ENCODE data around the gene DOK6.

DOK6 gene

GRCh38 chr18:69689121-69689759 lies 288.6 kb downstream of the DOK6 start:
- no peak for DNase-seq (ENCODE audit: low spot score)

GRCh38 chr18:69691008-69691760 lies 290.5 kb downstream of the DOK6 start:
- no peak for DNase-seq (ENCODE audit: low spot score)

- no peak for DNase-seq (ENCODE audit: low spot score)
Measured at GRCh38 chr18:69697069-69697468, 296.4 kb downstream of the DOK6 start.

- DNase-seq (ENCODE audit: low spot score), result no peak
Measured at GRCh38 chr18:69697689-69698088, 297.0 kb downstream of the DOK6 start.

- DNase-seq (ENCODE audit: low spot score), result no peak
Measured at GRCh38 chr18:69701305-69701704, 300.6 kb downstream of the DOK6 start.

GRCh38 chr18:69703461-69703860 lies 302.8 kb downstream of the DOK6 start:
- DNase-seq (ENCODE audit: low spot score), result no peak

GRCh38 chr18:69705987-69706386 lies 305.3 kb downstream of the DOK6 start:
- no peak for DNase-seq (ENCODE audit: low spot score)

- no peak for DNase-seq (ENCODE audit: low spot score)
Measured at GRCh38 chr18:69708844-69709243, 308.2 kb downstream of the DOK6 start.

GRCh38 chr18:69715191-69715795 lies 314.6 kb downstream of the DOK6 start:
- DNase-seq (ENCODE audit: low spot score), result no peak

GRCh38 chr18:69717586-69717985 lies 316.9 kb downstream of the DOK6 start:
- no peak for DNase-seq (ENCODE audit: low spot score)

GRCh38 chr18:69718912-69719547 lies 318.3 kb downstream of the DOK6 start:
- no peak for DNase-seq (ENCODE audit: low spot score)

GRCh38 chr18:69720422-69720821 lies 319.7 kb downstream of the DOK6 start:
- DNase-seq (ENCODE audit: low spot score), result no peak

GRCh38 chr18:69723434-69723833 lies 322.7 kb downstream of the DOK6 start:
- DNase-seq (ENCODE audit: low spot score), result no peak

- DNase-seq (ENCODE audit: low spot score), result no peak
Measured at GRCh38 chr18:69725009-69725408, 324.3 kb downstream of the DOK6 start.

- no peak for DNase-seq (ENCODE audit: low spot score)
Measured at GRCh38 chr18:69725855-69726508, 325.3 kb downstream of the DOK6 start.

GRCh38 chr18:69727912-69728572 lies 327.4 kb downstream of the DOK6 start:
- no peak for DNase-seq (ENCODE audit: low spot score)

- DNase-seq (ENCODE audit: low spot score), result no peak
Measured at GRCh38 chr18:69730664-69731063, 330.0 kb downstream of the DOK6 start.

GRCh38 chr18:69734536-69734935 lies 333.8 kb downstream of the DOK6 start:
- no peak for DNase-seq (ENCODE audit: low spot score)

GRCh38 chr18:69736730-69737129 lies 336.0 kb downstream of the DOK6 start:
- DNase-seq (ENCODE audit: low spot score), result no peak

- no peak for DNase-seq (ENCODE audit: low spot score)
Measured at GRCh38 chr18:69737851-69738250, 337.2 kb downstream of the DOK6 start.

GRCh38 chr18:69747388-69747787 lies 346.7 kb downstream of the DOK6 start:
- no peak for DNase-seq (ENCODE audit: low spot score)

All from CD4-positive, alpha-beta T cell treated with Interleukin-2 at 100 ng/mL for 4 hours (primary cell).